Measurements from ENCODE around the gene USP49.

DNA sequence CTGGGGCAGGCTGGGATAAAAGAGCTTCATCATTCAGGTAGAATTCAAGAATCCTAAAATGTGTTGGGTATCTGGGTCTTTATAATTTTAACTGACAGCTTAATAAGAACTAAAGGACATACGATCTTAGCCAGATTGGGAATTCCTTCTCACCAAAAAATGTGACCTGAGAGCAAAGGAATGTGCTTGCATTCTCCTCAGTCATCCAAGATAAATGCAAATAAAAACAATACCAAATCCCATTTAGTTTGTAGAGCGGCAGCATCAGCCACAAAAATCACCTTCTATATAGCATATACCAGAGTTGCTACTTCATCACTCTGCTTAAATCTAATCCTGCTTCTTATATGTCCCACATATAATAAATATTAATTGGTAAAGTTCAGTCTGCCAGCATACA is 16.9 kb downstream of the USP49 start:
- TF ChIP-seq CTCF (IDR thresholded peaks at IDR 0.05) (no peak), ZFX (IDR thresholded peaks at IDR 0.05; ENCODE audit: borderline replicate concordance) (no peak)

Measured in 22Rv1 (cell line).